CD14-positive monocyte (primary cell): ENCODE results near the gene SCUBE3. TPM values are rescaled to one million over a fixed set of nuclear protein-coding genes. Genes with fewer than 3 reads are reported as not detected.

ENCODE experiments used
- DNase-seq, 3 donors: peaks; one replicate each; pipeline ENCODE4 v3.0.0-alpha.2; 2011 to 2022
- H2AFZ ChIP-seq: 2 replicates; pipeline ENCODE4 v1.6.0; 2012; ENCODE audit warnings: mild to moderate bottlenecking, low read depth, low read length, inconsistent platforms; ENCODE audit not compliant: insufficient read depth, poor library complexity, severe bottlenecking
- H3K27ac ChIP-seq, 2 donors: 1 replicate in 1 of 2; 2 replicates in 1 of 2; pipeline ENCODE4 v1.5.1; 2012 to 2013; ENCODE audit warnings: low read length in 2 of 2, control low read depth in 1 of 2, inconsistent platforms in 1 of 2, low read depth in 1 of 2, mild to moderate bottlenecking in 1 of 2
- H3K27me3 ChIP-seq, 2 donors: one replicate each; pipeline versions ENCODE4 v1.6.0 to v1.6.1; 2011 to 2013; ENCODE audit warnings: low read length in 2 of 2; ENCODE audit not compliant: control insufficient read depth in 2 of 2, insufficient read depth in 2 of 2
- H3K36me3 ChIP-seq, 2 donors: replicated peaks in 1 of 2; 1 replicate in 1 of 2; 2 replicates in 1 of 2; pipeline versions ENCODE4 v1.5.1 to v1.6.1; 2012 to 2013; ENCODE audit warnings: low read length in 2 of 2, control low read depth in 1 of 2, inconsistent platforms in 1 of 2, mild to moderate bottlenecking in 1 of 2; ENCODE audit not compliant: insufficient read depth in 2 of 2, control insufficient read depth in 1 of 2
- H3K4me1 ChIP-seq, 2 donors: 1 replicate in 1 of 2; 2 replicates in 1 of 2; pipeline versions ENCODE4 v1.5.1 to v1.6.1; 2012 to 2013; ENCODE audit warnings: low read length in 2 of 2, control low read depth in 1 of 2, inconsistent platforms in 1 of 2, mild to moderate bottlenecking in 1 of 2, moderate library complexity in 1 of 2; ENCODE audit not compliant: insufficient read depth in 2 of 2, control insufficient read depth in 1 of 2
- H3K4me2 ChIP-seq: replicated peaks from 2 replicates; pipeline ENCODE3; 2012; ENCODE audit warnings: low read length, moderate library complexity, mild to moderate bottlenecking; ENCODE audit not compliant: poor library complexity, severe bottlenecking; ENCODE audit errors: extremely low read depth
- H3K4me3 ChIP-seq, 3 experiments: fragments of 200-600 bp in 1 of 3; sonication (generic) in 1 of 3; replicated peaks in 1 of 3; 1 replicate in 2 of 3; 2 replicates in 1 of 3; pipeline ENCODE4 v1.5.1; 2011 to 2013; ENCODE audit warnings: low read length in 3 of 3, mild to moderate bottlenecking in 3 of 3, control low read depth in 2 of 3, low read depth in 2 of 3, inconsistent platforms in 1 of 3, moderate library complexity in 1 of 3
- H3K79me2 ChIP-seq: 2 replicates; pipeline ENCODE4 v1.6.0; 2012; ENCODE audit warnings: mild to moderate bottlenecking, control low read depth, inconsistent platforms, low read length, moderate library complexity; ENCODE audit not compliant: insufficient read depth
- H3K9ac ChIP-seq: 2 replicates; pipeline ENCODE4 v1.6.0; 2017; ENCODE audit warnings: low read length, mild to moderate bottlenecking; ENCODE audit not compliant: insufficient read depth, poor library complexity, severe bottlenecking
- H3K9me3 ChIP-seq, 2 donors: replicated peaks in 1 of 2; 1 replicate in 1 of 2; 2 replicates in 1 of 2; pipeline versions ENCODE4 v1.5.1 to v1.6.1; 2012 to 2013; ENCODE audit warnings: low read length in 2 of 2, control low read depth in 1 of 2; ENCODE audit not compliant: control insufficient read depth in 1 of 2, insufficient read depth in 1 of 2
- H4K20me1 ChIP-seq: 2 replicates; pipeline ENCODE4 v1.6.0; 2012; ENCODE audit warnings: mild to moderate bottlenecking, low read length, control low read depth, moderate library complexity; ENCODE audit not compliant: insufficient read depth
- H3K27ac Mint-ChIP-seq, 7 donors: one replicate each; pipeline ENCODE4 v1.8.0; 2020; ENCODE audit warnings: mild to moderate bottlenecking in 7 of 7, mixed read lengths in 7 of 7, moderate library complexity in 6 of 7, inconsistent platforms in 2 of 7
- H3K27me3 Mint-ChIP-seq, 3 donors: one replicate each; pipeline ENCODE4 v1.8.0; 2021 to 2022; ENCODE audit warnings: low read depth in 3 of 3, mild to moderate bottlenecking in 3 of 3, mixed read lengths in 3 of 3, moderate library complexity in 3 of 3, inconsistent platforms in 1 of 3
- H3K36me3 Mint-ChIP-seq, 2 donors: one replicate each; pipeline ENCODE4 v1.8.0; 2020; ENCODE audit warnings: mixed read lengths in 2 of 2, inconsistent platforms in 1 of 2, mild to moderate bottlenecking in 1 of 2
- H3K4me1 Mint-ChIP-seq: one replicate; pipeline ENCODE4 v1.8.0; 2020; ENCODE audit warnings: mild to moderate bottlenecking, mixed read lengths
- H3K4me3 Mint-ChIP-seq, 2 donors: one replicate each; pipeline ENCODE4 v1.8.0; 2020; ENCODE audit warnings: mild to moderate bottlenecking in 2 of 2, mixed read lengths in 2 of 2, moderate library complexity in 1 of 2
- H3K9me3 Mint-ChIP-seq, 7 donors: one replicate each; pipeline ENCODE4 v1.8.0; 2020 to 2022; ENCODE audit warnings: mixed read lengths in 7 of 7, mild to moderate bottlenecking in 6 of 7, moderate library complexity in 6 of 7, inconsistent platforms in 2 of 7
- WGBS: methylation state at CpG from one replicate; pipeline ENCODE4 v1.1.5; 2013; ENCODE audit warnings: missing lambda C conversion rate; ENCODE audit not compliant: insufficient coverage; 5-methylcytosine and 5-hydroxymethylcytosine counted together
- intact Hi-C, 2 donors: fragments of 100-400 bp; cut with micrococcal nuclease; formaldehyde crosslinking; loops; one replicate each; pipeline versions ENCODE4 v1.15.0 to v1.15.1; 2023
- polyA plus RNA-seq, 3 donors: library from polyadenylated mRNA; depleted of rRNA in 1 of 3; unstranded in 2 of 3; stranded (reverse) in 1 of 3; fragments of 300-500 nt in 2 of 3; fragments of >200 nt in 1 of 3; fragmentation: Illumina TruSeq in 2 of 3; gene quantifications; 1 replicate in 2 of 3; 2 replicates in 1 of 3; pipeline ENCODE4 v1.2.3, GENCODE V29; 2012 to 2021
- TF ChIP-seq, protein P1 (sequence below): fragments of 200-600 bp; IDR thresholded peaks from one replicate; pipeline ENCODE4 v1.8.0; 2022; ENCODE audit warnings: antibody characterized with exemption, mild to moderate bottlenecking

SCUBE3 gene
- polyA plus RNA-seq, 3 donors = not detected

DNA sequence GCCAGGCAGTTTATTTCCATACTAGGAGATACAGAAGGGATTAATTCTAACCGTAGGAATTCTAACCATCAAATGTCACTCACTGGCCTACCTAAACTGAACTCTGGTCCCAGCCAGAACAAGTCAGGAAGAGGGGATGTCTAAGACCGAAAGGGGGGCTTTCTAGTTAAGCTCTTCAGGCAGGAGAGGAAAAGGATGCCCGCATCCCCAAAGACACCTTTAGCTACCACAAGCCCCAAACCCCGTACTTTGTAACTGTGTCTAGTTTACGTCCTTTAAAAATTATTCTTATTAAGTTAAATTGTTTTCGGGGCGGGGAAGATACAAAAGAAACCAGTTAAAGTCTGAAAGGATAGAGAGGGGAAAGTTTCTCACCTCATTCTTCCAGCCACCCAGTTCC, 44.6 kb downstream of the SCUBE3 start:
- H3K9ac ChIP-seq = peak overlapping the region; percentile 97
- TF ChIP-seq, protein P1, sequence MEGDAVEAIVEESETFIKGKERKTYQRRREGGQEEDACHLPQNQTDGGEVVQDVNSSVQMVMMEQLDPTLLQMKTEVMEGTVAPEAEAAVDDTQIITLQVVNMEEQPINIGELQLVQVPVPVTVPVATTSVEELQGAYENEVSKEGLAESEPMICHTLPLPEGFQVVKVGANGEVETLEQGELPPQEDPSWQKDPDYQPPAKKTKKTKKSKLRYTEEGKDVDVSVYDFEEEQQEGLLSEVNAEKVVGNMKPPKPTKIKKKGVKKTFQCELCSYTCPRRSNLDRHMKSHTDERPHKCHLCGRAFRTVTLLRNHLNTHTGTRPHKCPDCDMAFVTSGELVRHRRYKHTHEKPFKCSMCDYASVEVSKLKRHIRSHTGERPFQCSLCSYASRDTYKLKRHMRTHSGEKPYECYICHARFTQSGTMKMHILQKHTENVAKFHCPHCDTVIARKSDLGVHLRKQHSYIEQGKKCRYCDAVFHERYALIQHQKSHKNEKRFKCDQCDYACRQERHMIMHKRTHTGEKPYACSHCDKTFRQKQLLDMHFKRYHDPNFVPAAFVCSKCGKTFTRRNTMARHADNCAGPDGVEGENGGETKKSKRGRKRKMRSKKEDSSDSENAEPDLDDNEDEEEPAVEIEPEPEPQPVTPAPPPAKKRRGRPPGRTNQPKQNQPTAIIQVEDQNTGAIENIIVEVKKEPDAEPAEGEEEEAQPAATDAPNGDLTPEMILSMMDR = no peak
- H3K4me1 ChIP-seq = peaks cover 28 to 38% of the 10 kb centered on the region in 2 donors
- H3K4me3 ChIP-seq = peak overlapping the region in 1 of 3 experiments; percentile 86
- H4K20me1 ChIP-seq = no peaks in the 10 kb centered on the region
- H3K79me2 ChIP-seq = peaks cover 35% of the 10 kb centered on the region
- no CpG with 5 or more reads among the region's 7 CpGs for WGBS
- intact Hi-C loops = loop anchor here in 1 of 2 donors (5.0 to 10.0 kb wide), 2 partner anchors 504 to 1289 kb away; partner anchors contain the start of genes SNRPC and STK38
- H3K36me3 ChIP-seq = no peaks in the 10 kb centered on the region
- H2AFZ ChIP-seq = peak overlapping the region; percentile 79
- Mint-ChIP-seq H3K9me3 (no peaks in the 10 kb centered on the region), H3K4me1 (peaks cover 36% of the 10 kb centered on the region), H3K4me3 (peak overlapping the region; percentile 97 to 98), H3K27ac (peak overlapping the region in 6 of 7 donors; percentile 97 to 99 (median 99)), H3K27me3 (peaks cover 0 to 2% (median 1%) of the 10 kb centered on the region in 3 donors), H3K36me3 (peaks cover 0 to 7% of the 10 kb centered on the region in 2 donors)
- H3K27me3 ChIP-seq = no peaks in the 10 kb centered on the region
- peak overlapping the region in 1 of 2 donors; percentile 84 for H3K27ac ChIP-seq
- H3K4me2 ChIP-seq = peak overlapping the region; percentile 94
- no peaks in the 10 kb centered on the region for H3K9me3 ChIP-seq
- no peak for DNase-seq

DNA sequence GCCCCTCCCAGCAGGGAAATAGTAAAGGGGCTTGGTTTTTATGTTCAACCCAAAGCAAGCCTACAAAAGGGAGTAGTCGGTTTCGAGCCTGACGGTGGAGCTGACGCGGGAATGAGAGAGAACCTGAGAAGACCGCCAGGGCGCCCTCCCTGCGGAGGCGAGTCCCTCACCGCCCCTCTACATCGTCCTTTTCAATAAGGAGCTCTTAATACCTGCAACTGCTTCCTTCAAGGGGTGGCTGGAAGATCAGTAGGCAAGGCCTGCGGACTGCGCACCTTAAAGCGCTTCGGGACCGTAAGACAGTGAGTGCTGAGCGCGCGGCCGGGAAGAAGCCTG, 45.1 kb downstream of the SCUBE3 start:
- intact Hi-C loops = loop anchor here in 1 of 2 donors (5.0 to 10.0 kb wide), 2 partner anchors 504 to 1288 kb away; partner anchors contain the start of genes SNRPC and STK38
- no peaks in the 10 kb centered on the region for H3K9me3 Mint-ChIP-seq
- no peaks in the 10 kb centered on the region for H4K20me1 ChIP-seq
- DNase-seq = no peak
- H3K27me3 Mint-ChIP-seq = peaks cover 0 to 2% (median 1%) of the 10 kb centered on the region in 3 donors
- H3K4me2 ChIP-seq = peak overlapping the region; percentile 94
- H3K79me2 ChIP-seq = peaks cover 38% of the 10 kb centered on the region
- peaks cover 31 to 40% of the 10 kb centered on the region in 2 donors for H3K4me1 ChIP-seq
- peak overlapping the region; percentile 97 for H3K9ac ChIP-seq
- peak overlapping the region; percentile 79 for H2AFZ ChIP-seq
- TF ChIP-seq, protein P1 = no peak
- peaks cover 40% of the 10 kb centered on the region for H3K4me1 Mint-ChIP-seq
- H3K27ac Mint-ChIP-seq = peak overlapping the region; percentile 97 to 99 (median 99)
- H3K27ac ChIP-seq = peak overlapping the region; percentile 84 to 93
- H3K36me3 ChIP-seq = no peaks in the 10 kb centered on the region
- peak overlapping the region; percentile 44 to 86 (median 62) for H3K4me3 ChIP-seq
- no peaks in the 10 kb centered on the region for H3K27me3 ChIP-seq
- no peaks in the 10 kb centered on the region for H3K9me3 ChIP-seq
- 0% methylated on average over 20 of the region's 20 CpGs for WGBS
- H3K4me3 Mint-ChIP-seq = peak overlapping the region; percentile 97 to 98
- peaks cover 0 to 7% of the 10 kb centered on the region in 2 donors for H3K36me3 Mint-ChIP-seq
